ENCODE results near the gene SIL1. TPM values are rescaled to one million over a fixed set of nuclear protein-coding genes. Genes with fewer than 3 reads are reported as not detected.

The SIL1 gene
- total and polyA plus RNA-seq, 2 of the 8 experiments (the other 6 are each of a cell fraction or from before 2014, with no cell fraction given) = 8.3 to 12.8 TPM

GRCh38 chr5:139134906-139135305 lies 63.3 kb downstream of the SIL1 start:
- Histone ChIP-seq H3K14ac (ENCODE audit: insufficient read length) (no peak overlapping the region), H2AK5ac (ENCODE audit: low read depth, low read length) (no peak overlapping the region), H3K18ac (ENCODE audit: extremely low read depth, low read length) (no peak overlapping the region), H4K91ac (replicated peaks; ENCODE audit: insufficient read length, low read length) (no peak overlapping the region), H3K4me3 (ENCODE audit: extremely low read depth in 1 of 4, insufficient read depth in 2 of 4, low read depth in 3 of 4, low read length in 4 of 4) (no peak overlapping the region), H3K4me2 (ENCODE audit: insufficient read depth in 1 of 2, low read depth in 2 of 2, low read length in 2 of 2) (no peak overlapping the region), H3K9ac (replicated peaks in 1 of 4; ENCODE audit: extremely low read depth in 1 of 4, low read depth in 3 of 4, low read length in 3 of 4) (no peak overlapping the region), H3K27ac (ENCODE audit: low read depth, low read length) (no peak overlapping the region), H2BK15ac (ENCODE audit: low read length) (no peak overlapping the region), H2BK20ac (ENCODE audit: low read length) (no peak overlapping the region), H3K27me3 (replicated peaks in 1 of 4; ENCODE audit: control insufficient read depth in 3 of 4, extremely low read depth in 1 of 4, insufficient read depth in 3 of 4, low read length in 3 of 4) (no peaks in the 10 kb centered on the region), H2BK5ac (ENCODE audit: low read depth, low read length) (no peak overlapping the region), H3K23me2 (ENCODE audit: low read depth, low read length) (no peaks in the 10 kb centered on the region), H3K79me1 (ENCODE audit: low read depth, low read length) (no peaks in the 10 kb centered on the region), H4K8ac (ENCODE audit: extremely low read depth, insufficient read depth, low read length) (no peak overlapping the region), H3K9me3 (ENCODE audit: insufficient read depth in 2 of 2, low read depth in 1 of 2, low read length in 1 of 2) (no peaks in the 10 kb centered on the region), H4K5ac (ENCODE audit: insufficient read length, low read depth, low read length) (no peak overlapping the region), H3K4me1 (replicated peaks in 1 of 4; ENCODE audit: control insufficient read depth in 3 of 4, insufficient read depth in 4 of 4, low read length in 3 of 4) (peaks cover 0 to 6% (median 4%) of the 10 kb centered on the region in 4 experiments; a peak in 5 of 7 replicates), H2AFZ (ENCODE audit: low read length) (no peak overlapping the region), H3K23ac (ENCODE audit: insufficient read length) (no peak overlapping the region), H3K79me2 (ENCODE audit: control insufficient read depth in 1 of 2, insufficient read depth in 2 of 2, low read length in 2 of 2) (no peaks in the 10 kb centered on the region), H2BK12ac (ENCODE audit: low read depth, low read length) (no peak overlapping the region), H2BK120ac (replicated peaks; ENCODE audit: low read depth, low read length) (no peak overlapping the region), H3K36me3 (ENCODE audit: control insufficient read depth in 2 of 4, insufficient read depth in 4 of 4, low read length in 3 of 4) (no peaks in the 10 kb centered on the region), H4K20me1 (replicated peaks in 1 of 2; ENCODE audit: control insufficient read depth in 1 of 2, insufficient read depth in 2 of 2, low read length in 2 of 2) (no peaks in the 10 kb centered on the region), H3K4ac (replicated peaks; ENCODE audit: insufficient read length, low read depth, low read length) (no peak overlapping the region), H3K56ac (replicated peaks; ENCODE audit: insufficient read length, low read depth, low read length) (no peak overlapping the region)
- POLR2A ChIA-PET (ENCODE audit: partially characterized antibody) = interaction anchor here (1.1 to 1.2 kb wide), 2 partner anchors 12 to 199 kb away, joined by 3 read pairs; no protein-coding TSS in a partner anchor
- WGBS, 2 experiments (ENCODE audit: extremely low coverage in 1 of 2, insufficient coverage in 1 of 2, insufficient read length in 1 of 2, insufficient replicate concordance in 2 of 2, low coverage in 1 of 2, low lambda C conversion rate in 2 of 2, missing lambda C conversion rate in 1 of 2) = 74% methylated on average over 4 of the region's 4 CpGs; no CpG with 5 or more reads in 1 of the 2 experiments
- DNase-seq (ENCODE audit: low read depth in 1 of 2, low spot score in 2 of 2) (no peak), FAIRE-seq (no peak)
- CTCF ChIA-PET (ENCODE audit: partially characterized antibody) = interaction anchor here (0.6 to 2.7 kb wide), 8 partner anchors 10 to 309 kb away, joined by 3 to 8 read pairs (median 3); no protein-coding TSS in a partner anchor
- TF ChIP-seq MAFK (IDR thresholded peaks at IDR 0.05; ENCODE audit: low read depth, low read length) (no peak), RXRA (IDR thresholded peaks at IDR 0.05; ENCODE audit: insufficient read depth, low read depth, low read length) (no peak), CTCF (IDR thresholded peaks at IDR 0.05; ENCODE audit: control extremely low read depth in 1 of 3, insufficient read depth in 1 of 3, low read depth in 1 of 3, low read length in 3 of 3) (no peak), NANOG (IDR thresholded peaks at IDR 0.05; ENCODE audit: insufficient read depth, low read depth, low read length, poor library complexity, severe bottlenecking) (no peak), BACH1 (IDR thresholded peaks at IDR 0.05; ENCODE audit: low read length) (no peak), HDAC6 (IDR thresholded peaks at IDR 0.05; ENCODE audit: low read depth, low read length) (no peak), TAF7 (optimal IDR thresholded peaks at IDR 0.05; ENCODE audit: borderline replicate concordance, low read depth, low read length) (no peak), EGR1 (IDR thresholded peaks at IDR 0.05; ENCODE audit: borderline replicate concordance, low read depth, low read length) (no peak)
